AG09319 (cell line): Measurements from ENCODE around the gene TEX12.
"Not testable (repeated sequence)": the region's sequence is repeated elsewhere in the genome, so short reads cannot be mapped to it uniquely, and the experiment has no call there.

Experiments used
- DNase-seq: peaks from one replicate; pipeline ENCODE4 v3.0.0-alpha.2; 2010; ENCODE audit warnings: low read depth; ENCODE audit errors: extremely low read depth
- TF ChIP-seq, protein P1 (sequence below): IDR thresholded peaks from 2 replicates; pipeline ENCODE4 v1.5.1; 2011; ENCODE audit warnings: low read depth, mild to moderate bottlenecking, inconsistent platforms, low read length, moderate library complexity

The TEX12 gene

DNA sequence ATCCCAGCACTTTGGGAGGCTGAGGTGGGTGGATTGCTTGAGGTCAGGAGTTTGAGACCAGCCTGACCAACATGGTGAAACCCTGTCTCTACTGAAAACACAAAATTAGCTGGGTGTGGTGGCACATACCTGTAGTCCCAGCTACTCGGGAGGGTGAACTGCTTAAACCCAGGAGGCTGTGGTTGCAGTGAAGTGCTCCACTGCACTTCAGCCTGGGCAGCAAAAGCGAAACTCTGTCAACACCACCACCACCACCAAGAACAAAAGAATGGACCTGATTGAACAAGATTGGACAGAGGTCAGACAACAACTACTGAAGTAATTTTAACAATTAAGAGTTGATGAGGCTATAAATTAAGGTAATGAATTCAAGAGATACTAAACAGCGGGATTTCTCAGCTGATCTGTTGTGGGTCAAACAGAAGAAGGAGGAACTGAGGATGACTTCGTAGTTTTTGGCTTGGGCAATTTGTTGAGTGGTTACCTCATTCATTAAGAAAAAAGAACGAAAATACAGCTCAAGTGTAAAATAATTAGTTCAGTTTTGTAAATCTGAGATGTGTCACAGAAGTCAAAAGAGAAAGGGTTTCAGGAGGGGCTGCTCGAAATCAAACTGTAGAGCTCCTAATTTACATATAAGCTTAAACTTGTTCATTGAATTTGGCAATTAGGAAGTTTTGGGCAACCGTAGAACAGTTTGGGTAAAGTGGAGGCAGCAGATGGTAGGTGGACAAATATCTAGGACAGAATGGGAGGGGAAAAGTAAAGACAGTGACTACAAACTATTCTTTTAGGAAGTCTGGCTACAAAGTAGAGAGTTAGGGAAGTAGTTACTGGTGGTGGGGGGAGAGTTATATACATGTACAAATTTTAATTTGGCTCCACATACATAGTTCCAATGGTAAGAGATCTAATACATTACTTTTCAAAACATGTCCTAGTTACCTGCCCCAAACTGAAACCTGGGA, 7.8 kb upstream of the TEX12 start:
- DNase-seq: no peak
- TF ChIP-seq, protein P1, sequence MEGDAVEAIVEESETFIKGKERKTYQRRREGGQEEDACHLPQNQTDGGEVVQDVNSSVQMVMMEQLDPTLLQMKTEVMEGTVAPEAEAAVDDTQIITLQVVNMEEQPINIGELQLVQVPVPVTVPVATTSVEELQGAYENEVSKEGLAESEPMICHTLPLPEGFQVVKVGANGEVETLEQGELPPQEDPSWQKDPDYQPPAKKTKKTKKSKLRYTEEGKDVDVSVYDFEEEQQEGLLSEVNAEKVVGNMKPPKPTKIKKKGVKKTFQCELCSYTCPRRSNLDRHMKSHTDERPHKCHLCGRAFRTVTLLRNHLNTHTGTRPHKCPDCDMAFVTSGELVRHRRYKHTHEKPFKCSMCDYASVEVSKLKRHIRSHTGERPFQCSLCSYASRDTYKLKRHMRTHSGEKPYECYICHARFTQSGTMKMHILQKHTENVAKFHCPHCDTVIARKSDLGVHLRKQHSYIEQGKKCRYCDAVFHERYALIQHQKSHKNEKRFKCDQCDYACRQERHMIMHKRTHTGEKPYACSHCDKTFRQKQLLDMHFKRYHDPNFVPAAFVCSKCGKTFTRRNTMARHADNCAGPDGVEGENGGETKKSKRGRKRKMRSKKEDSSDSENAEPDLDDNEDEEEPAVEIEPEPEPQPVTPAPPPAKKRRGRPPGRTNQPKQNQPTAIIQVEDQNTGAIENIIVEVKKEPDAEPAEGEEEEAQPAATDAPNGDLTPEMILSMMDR: no peak

DNA sequence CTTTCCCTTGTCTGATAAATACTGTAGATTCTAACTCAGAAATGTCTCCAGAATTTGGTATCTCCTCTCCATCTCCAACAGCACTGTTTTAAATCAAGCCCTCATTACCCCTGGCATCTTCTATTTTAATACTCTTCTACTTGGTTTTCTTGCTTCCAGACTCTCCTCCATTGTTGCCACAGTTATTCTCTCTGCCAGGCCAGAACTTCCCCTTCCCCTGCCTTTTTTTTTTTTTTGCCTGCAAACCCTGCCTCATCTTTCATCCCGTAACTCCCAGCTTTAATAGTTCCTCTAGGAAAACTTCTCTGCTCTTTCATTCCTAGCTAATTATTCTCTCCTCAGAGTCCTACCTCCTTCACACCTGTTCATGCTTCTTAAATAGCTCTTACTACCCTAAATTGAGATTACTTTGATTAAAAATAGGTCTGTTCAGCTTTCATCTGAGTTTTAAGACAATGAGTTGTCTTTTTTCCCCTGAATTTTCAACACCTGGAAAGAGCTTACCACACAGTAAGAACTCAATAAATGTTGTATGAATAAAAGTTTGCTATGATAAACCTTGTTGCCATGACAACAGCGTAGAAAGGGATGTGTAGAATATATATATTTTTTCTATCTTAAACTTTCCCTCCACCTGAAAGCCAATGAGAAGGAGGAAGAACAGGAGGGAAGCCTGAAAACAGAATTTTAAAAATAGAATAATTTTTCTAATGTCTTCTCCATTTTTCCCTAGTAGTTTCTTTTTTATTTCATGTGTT, 6.9 kb upstream of the TEX12 start:
- DNase-seq: no peak
- TF ChIP-seq, protein P1: no peak

GRCh38 chr11:112161012-112161411, 6.2 kb upstream of the TEX12 start:
- DNase-seq: no peak

GRCh38 chr11:112162200-112162599, 5.0 kb upstream of the TEX12 start:
- DNase-seq: not testable (repeated sequence)

More at GRCh38 chr11:112161012-112161411, 6.2 kb upstream of the TEX12 start:
- TF ChIP-seq, protein P1: no peak

DNA sequence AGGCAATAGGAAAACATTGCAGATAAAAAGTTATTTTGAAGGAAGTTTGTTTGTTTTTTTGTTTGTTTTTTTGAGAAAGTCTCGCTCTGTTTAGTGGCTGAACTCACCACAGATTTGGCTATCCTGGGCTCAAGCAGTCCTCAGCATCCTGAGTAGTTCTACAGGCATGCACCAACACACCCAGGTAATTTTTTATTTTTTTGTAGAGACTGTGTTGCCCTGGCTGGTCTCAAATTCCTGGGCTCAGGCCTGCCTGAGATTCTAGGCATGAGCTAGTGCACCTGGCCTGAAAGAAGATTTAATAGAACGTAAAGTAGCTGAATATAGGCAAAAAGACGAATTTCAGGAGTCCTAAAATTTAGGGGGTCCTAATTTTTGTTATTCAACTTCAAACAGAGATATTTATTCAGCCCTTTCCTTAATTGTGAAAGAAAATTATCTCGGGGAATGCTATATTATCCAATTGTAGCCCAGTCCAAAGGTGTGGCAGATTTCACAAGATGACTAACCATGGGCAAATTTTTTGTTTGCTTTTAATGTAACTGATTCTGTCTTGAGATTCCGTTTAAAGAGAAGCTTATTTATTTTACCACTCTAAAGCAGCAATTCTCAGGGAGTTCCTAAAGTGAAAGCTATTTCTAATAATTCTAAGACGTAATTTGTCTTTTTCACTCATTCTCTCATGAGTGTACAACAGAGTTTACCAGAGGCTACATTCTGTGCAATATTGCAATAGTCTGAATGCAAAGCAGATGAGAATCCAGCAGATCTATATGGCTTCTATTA, 4.2 kb upstream of the TEX12 start:
- no peak for DNase-seq

GRCh38 chr11:112163875-112164685, 3.1 kb upstream of the TEX12 start, which contains the start of gene IL18:
Gene IL18, minus strand, starts transcription at chr11:112164094. Its CDS starts 9,041 bp downstream, at chr11:112155053.
- no peak for DNase-seq
- TF ChIP-seq, protein P1: no peak

More for the DNA sequence above, 4.2 kb upstream of the TEX12 start:
- TF ChIP-seq, protein P1: no peak
